GM19324 (cell line): ENCODE data around the gene NAALADL2.

ENCODE experiments used
- ATAC-seq: cut with Tn5 transposase; IDR thresholded peaks from one replicate; pipeline ENCODE4 v1.9.1; 2021; ENCODE audit warnings: mild to moderate bottlenecking, moderate library complexity; ENCODE audit not compliant: unreplicated experiment, low FRiP score

NAALADL2 gene

GRCh38 chr3:175187586-175187985, 328.5 kb downstream of the NAALADL2 start:
- ATAC-seq = no peak

DNA sequence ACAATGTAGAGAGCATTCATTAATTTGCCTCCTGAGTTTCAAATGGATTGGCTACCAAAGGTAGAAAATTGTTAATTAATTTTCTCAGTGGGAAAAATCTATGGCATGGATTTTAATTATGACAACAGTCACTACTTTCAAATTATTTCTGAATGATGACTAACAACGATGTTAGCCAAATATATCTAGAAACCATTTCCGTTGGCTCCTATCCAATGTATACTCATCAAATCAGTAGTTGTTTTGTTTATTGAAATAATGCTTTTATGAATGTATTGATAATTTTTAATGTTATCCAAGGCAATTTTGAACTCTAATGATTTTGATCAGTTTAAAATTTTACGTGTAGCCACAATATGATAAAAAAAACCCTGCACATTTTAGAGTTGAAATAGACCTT, 333.4 kb downstream of the NAALADL2 start:
- ATAC-seq = no peak

DNA sequence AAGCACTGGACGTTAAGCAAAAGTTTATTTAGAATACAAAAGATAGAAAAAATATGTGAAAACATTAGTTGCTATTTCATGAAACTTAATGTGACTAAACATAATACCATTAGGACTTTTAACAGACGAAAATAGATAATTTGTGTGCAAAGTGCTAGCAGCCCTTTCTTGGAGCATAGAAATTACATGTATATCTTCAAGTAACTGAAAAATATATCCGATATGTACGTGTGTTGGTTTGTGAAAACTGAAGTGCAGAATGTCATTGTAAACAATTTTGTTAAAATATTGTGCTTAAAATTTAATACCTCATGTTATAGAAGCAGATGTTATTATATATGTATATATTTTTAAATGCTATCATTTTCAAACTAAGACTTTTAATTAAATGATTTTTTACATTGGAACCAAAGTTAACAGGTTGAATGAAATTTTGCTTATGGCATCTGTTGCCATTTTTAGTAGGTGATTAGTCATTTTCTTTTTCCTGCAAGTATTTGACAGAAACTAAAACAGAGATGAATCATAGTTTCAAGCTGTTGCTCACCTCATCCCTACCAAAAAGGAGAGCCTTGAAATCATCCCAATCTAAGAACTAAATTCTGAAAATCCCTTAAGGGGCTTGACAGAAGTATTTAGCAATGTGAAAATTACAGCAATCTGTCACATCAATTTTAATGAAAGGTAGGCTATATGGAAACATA, 334.8 kb downstream of the NAALADL2 start:
- ATAC-seq = no peak

DNA sequence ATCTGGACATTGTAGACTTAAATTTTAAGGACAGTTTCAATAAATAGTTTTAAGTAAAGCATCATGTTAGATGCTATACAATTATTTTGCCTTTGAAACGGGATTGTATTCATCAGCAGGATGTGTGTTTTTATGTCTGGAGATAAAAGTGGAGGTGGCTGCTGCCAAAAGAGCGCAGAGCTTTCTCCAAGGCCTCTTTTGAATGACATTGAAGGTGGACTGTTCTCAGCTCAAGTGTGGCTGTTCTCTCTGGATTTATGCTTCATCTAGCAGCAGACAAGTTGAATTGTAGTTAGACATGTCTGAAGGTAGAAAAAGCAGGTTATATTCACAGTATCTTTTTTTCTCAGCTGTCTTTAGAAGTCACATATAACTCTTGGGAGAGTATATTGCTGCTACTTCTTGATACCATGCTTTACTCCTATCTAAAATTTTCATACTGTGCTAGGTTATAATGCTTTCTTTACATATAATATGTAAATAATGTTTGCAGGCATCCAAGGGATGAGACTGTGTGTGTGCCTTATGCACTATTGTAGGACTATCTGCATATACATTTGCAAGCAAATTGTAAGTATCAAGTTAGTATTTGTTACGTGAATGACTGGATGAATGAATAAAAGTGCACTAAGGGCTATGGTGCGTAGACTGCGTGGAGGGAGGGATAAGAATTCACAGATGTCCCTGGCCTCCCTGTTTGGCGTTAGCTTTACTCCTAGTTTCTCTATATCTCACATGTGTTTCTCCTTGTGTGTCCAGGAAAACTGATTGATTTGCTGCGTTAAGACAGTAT, 340.1 kb downstream of the NAALADL2 start:
- no peak for ATAC-seq

- ATAC-seq = no peak
Measured at GRCh38 chr3:175199961-175200360, 340.8 kb downstream of the NAALADL2 start.

DNA sequence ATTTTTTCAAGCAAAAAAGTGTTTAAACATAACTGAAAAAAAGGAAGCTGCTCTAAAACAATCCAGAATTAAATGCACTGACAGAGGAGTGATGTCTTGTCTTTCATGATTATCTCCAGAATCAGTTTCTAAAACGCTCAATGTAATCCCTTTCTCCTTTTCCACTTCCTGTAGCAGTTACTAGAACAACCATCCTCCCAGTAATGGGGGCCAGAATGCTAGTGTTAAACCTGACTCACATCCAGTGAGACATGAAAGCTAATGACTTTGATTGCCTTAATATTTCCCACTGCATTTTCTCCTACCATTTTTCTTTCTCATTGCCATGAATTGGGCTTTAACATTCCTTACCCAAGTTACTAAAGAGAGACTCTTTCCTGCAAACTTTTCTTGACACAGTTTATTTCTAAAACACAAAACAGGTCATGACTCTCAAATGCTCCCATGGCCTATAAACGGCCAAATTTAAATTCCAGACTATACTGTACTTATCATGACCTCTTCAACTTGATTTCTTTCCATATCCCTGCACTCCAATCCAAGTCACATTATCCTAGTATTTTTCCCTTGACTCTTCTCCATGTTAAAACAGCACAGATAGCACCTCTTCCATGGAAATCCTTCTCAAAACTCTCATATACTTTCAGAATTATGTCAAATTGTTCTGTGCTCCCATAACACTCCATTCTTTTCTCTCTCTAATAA, 341.4 kb downstream of the NAALADL2 start:
- no peak for ATAC-seq

- no peak for ATAC-seq
Measured at GRCh38 chr3:175207361-175207760, 348.2 kb downstream of the NAALADL2 start.

DNA sequence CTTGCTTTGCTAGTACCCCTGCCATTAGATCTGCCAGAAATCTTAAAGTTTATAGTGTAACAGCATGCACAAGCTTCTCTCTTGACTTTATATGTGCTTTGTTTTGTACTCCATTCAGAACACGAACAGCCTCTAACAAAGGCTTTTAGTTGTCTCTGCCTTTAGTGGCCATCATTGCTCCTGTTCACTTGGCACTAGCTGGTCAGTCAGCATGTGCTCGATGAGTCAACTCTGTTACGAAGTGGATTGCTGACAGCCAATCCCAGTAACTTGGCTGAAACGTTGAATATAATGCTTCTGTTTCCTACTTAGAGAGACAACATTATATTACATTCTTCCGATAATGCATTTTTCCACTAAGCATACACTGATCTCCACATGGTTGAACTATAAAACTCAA, 349.2 kb downstream of the NAALADL2 start:
- ATAC-seq = no peak

GRCh38 chr3:175211466-175211865, 352.3 kb downstream of the NAALADL2 start:
- ATAC-seq = no peak

- ATAC-seq = no peak
Measured at GRCh38 chr3:175212896-175213295, 353.8 kb downstream of the NAALADL2 start.

DNA sequence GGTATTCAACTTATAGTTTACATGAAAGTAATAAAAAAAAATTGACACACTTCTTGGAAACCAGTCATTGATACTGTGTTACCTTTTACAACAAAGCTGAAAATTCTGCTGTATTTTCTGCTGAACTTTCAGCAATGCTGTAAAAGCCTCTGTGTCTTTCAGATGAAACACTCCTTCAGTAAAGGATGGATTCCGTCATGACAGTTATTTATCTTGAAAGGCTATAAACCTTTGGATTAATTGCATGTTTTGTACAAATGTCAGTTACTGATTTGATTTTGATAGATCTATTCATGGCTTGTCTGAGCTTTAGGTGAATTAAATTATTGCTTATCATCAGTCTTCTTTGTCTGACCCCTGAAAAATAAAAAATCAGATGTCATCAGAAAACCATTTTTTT, 355.1 kb downstream of the NAALADL2 start:
- no peak for ATAC-seq

DNA sequence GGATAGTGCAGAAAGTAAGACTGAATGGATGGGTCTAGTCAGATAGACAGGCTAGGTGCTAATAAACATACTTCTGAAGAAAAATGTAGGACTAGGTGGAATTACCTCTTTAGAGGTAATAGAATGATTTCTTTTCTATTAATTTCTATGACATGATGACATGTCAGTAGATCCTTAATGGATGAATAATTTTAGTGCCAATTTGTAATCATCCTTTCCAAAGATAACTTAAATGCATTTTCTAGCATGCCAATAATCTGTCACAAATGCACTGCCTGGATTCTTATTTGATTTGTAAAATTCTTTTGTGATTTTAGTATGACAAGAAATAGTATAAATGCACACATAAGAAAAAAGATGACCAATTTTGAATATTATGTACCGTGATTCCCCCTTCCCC, 356.7 kb downstream of the NAALADL2 start:
- no peak for ATAC-seq

GRCh38 chr3:175222356-175222755, 363.2 kb downstream of the NAALADL2 start:
- no peak for ATAC-seq

DNA sequence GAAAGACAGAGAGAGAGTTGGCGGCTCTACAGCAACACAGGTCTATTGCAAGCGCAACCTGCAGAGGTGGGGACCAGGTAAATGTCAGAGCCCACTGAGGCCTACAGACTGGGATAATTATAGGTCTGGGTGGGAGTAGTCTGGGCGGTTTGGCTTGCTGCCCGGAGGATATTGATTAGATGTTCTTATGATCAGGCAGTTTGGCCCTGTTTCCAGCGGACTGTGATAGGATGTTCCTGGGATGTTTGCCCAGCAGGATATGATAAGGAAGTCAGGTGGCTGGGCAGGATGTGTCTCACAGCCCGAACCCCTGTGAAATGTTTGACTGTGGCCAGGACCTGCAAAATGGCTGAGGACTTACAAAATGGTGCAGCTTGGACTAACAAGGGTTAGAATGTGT, 364.9 kb downstream of the NAALADL2 start:
- ATAC-seq = no peak

GRCh38 chr3:175226444-175226843, 367.3 kb downstream of the NAALADL2 start:
- no peak for ATAC-seq

- no peak for ATAC-seq
Measured at GRCh38 chr3:175227126-175227525, 368.0 kb downstream of the NAALADL2 start.

DNA sequence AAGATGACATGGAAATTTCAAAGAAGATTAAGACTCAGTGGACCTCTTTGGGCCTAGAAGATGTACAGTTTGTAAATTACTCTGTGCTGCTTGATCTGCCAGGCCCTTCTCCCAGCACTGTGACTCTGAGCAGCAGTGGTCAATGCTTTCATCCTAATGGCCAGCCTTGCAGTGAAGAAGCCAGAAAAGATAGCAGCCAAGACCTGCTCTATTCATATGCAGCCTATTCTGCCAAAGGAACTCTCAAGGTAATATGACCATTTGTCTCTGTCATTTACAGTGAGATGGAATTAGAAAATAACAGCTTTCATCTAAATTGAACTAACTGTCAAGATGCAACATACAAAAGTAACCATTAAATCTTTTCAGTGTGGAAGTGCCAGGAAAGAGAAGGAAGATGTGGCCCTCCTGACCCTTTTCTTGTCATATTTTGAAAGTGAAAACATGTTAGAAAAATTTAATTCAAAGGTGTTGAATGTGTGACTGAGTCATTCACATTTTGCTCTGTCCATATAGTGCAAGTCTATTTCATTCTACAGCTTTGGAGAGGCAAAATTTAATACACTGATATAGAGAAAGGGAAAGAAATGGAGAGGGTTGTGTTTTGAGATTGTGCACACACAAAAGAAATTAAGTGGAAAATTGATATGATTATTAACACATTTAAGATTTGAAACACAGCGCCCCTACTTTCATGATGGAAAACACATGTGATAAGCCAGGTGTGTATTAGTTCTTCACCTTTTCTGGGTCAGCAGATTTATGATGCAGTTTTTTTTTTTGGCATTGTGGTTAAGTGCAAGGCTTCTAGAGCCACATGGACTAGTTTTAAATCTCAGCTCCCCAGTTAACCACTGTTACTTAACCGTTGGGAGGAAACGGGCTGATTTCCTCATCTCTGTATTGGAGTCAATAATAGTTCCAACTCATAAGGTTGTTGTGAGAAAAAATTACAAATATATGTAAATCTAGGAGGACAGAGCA, 375.1 kb downstream of the NAALADL2 start:
- ATAC-seq = no peak

GRCh38 chr3:175238801-175239200, 379.7 kb downstream of the NAALADL2 start:
- no peak for ATAC-seq

- no peak for ATAC-seq
Measured at GRCh38 chr3:175240921-175241320, 381.8 kb downstream of the NAALADL2 start.

DNA sequence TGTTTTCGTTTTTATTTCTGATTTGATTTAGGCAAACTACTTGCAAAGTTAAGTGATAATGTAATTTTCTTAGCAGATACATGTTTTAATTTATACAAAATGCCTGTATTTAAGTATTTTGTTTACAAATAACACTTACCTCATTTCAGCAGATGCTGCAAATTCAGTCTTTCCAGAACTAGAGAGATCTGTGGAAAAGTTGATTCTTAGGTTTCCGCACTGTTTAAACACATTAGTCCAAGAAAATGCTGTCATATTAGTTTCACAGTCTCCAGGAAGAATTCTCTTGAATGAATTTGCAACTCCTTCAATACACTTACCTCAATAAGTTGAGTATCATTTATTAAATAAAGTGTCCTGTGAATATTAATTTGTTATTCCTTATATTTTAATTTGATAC, 383.1 kb downstream of the NAALADL2 start:
- no peak for ATAC-seq
